ACC112 (cell line): ENCODE results near the gene CELF1.

ENCODE experiments used
- H2AFZ ChIP-seq: fragments of 200-600 bp; sonication (generic); one replicate; pipeline ENCODE4 v1.6.0; 2017; ENCODE audit warnings: antibody characterized with exemption, low read length; ENCODE audit not compliant: unreplicated experiment
- H3K27ac ChIP-seq: fragments of 200-600 bp; sonication (generic); 2 replicates; pipeline ENCODE4 v1.5.1; 2014; ENCODE audit warnings: low read depth, mild to moderate bottlenecking, antibody characterized with exemption, low read length, moderate library complexity
- H3K27me3 ChIP-seq: fragments of 200-600 bp; sonication (generic); 2 replicates; pipeline ENCODE4 v1.6.1; 2014; ENCODE audit warnings: mild to moderate bottlenecking, antibody characterized with exemption, low read length, moderate library complexity, mixed read lengths; ENCODE audit not compliant: insufficient read depth
- H3K36me3 ChIP-seq: fragments of 200-600 bp; sonication (generic); 2 replicates; pipeline ENCODE4 v1.6.1; 2016; ENCODE audit warnings: mild to moderate bottlenecking, antibody characterized with exemption, low read length, moderate library complexity, mixed read lengths; ENCODE audit not compliant: insufficient read depth
- H3K4me1 ChIP-seq: fragments of 200-600 bp; sonication (generic); one replicate; pipeline ENCODE4 v1.6.1; 2016; ENCODE audit warnings: low read length, mixed read lengths; ENCODE audit not compliant: insufficient read depth, unreplicated experiment, control insufficient read depth
- H3K4me3 ChIP-seq: fragments of 200-600 bp; sonication (generic); 2 replicates; pipeline ENCODE4 v1.5.1; 2014; ENCODE audit warnings: mild to moderate bottlenecking, low read depth, low read length
- H3K79me2 ChIP-seq: fragments of 200-600 bp; sonication (generic); one replicate; pipeline ENCODE4 v1.6.0; 2016; ENCODE audit warnings: low read length; ENCODE audit not compliant: control insufficient read depth, unreplicated experiment, insufficient read depth

CELF1 gene

GRCh38 chr11:47418454-47419259, 134.3 kb downstream of the CELF1 start:
- peaks cover 1% of the 10 kb centered on the region for H3K79me2 ChIP-seq
- no peak overlapping the region for H3K4me3 ChIP-seq

DNA sequence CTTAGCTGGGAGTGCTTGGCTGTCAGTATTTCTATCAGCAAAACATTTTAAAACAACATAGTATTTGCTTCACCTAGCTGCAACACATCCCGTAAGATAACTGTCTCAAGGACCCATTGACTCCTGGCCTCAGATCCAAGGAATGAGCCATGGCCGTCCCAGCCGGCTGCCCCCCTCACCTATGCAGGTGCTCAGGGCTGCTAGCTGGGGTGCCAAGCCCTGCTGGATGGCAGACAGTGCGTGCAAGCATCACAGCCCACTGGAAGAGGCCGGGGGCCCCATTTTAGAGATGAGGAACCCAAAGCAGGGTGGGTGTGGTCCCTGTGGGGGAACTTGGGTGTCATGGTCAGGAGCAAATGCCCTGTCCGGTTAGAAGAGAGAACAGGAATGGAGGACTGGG, 135.2 kb downstream of the CELF1 start:
- Histone ChIP-seq H3K36me3 (peaks cover 24% of the 10 kb centered on the region; the same call in 1 of the 2 replicates), H3K79me2 (no peaks in the 10 kb centered on the region), H3K27me3 (no peaks in the 10 kb centered on the region), H3K4me3 (no peak overlapping the region), H2AFZ (no peak overlapping the region), H3K4me1 (peaks cover 38% of the 10 kb centered on the region), H3K27ac (no peak overlapping the region; the same call in 1 of the 2 replicates)

More at GRCh38 chr11:47418454-47419259, 134.3 kb downstream of the CELF1 start:
- Histone ChIP-seq H3K36me3 (peaks cover 27% of the 10 kb centered on the region; the same call in 1 of the 2 replicates), H2AFZ (no peak overlapping the region), H3K27ac (no peak overlapping the region; the same call in 1 of the 2 replicates), H3K27me3 (no peaks in the 10 kb centered on the region), H3K4me1 (peaks cover 33% of the 10 kb centered on the region)

DNA sequence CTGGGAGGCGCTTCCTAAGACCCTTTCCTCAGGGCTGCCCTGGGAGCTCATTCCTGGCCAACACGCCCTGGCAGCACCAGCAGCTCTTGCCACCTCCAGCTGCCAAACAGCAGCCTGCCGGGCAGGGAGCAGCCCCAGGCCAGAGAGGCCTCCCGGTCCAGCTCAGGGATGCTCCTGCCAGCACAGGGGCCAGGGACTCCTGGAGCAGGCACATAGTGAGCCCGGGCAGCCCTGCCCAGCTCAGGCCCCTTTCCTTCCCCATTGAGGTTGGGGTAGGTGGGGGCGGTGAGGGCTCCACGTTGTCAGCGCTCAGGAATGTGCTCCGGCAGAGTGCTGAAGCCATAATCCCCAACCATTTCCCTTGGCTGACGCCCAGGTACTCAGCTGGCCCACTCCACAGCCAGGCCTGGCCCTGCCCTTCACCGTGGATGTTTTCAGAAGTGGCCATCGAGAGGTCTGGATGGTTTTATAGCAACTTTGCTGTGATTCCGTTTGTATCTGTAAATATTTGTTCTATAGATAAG, 136.9 kb downstream of the CELF1 start:
- Histone ChIP-seq H2AFZ (no peak overlapping the region), H3K4me3 (no peak overlapping the region), H3K36me3 (peaks cover 20% of the 10 kb centered on the region; the same call in 1 of the 2 replicates), H3K79me2 (peaks cover 12% of the 10 kb centered on the region), H3K4me1 (peaks cover 38% of the 10 kb centered on the region), H3K27me3 (no peaks in the 10 kb centered on the region), H3K27ac (peak overlapping the region; percentile 51)
